HUES64 (cell line): ENCODE measurements around the gene ZNF593OS.
A peak's percentile ranks its signal among the peaks of the same experiment; 100 is the strongest.

ENCODE experiments used
- H3K27ac ChIP-seq: 2 replicates; pipeline ENCODE4 v1.7.0; 2013; ENCODE audit warnings: low read depth, low read length, inconsistent platforms
- H3K27me3 ChIP-seq: 2 replicates; pipeline ENCODE4 v1.6.1; 2013; ENCODE audit warnings: mild to moderate bottlenecking, low read length; ENCODE audit not compliant: insufficient read depth
- H3K36me3 ChIP-seq: 2 replicates; pipeline ENCODE4 v1.6.1; 2013; ENCODE audit warnings: mild to moderate bottlenecking, low read length; ENCODE audit not compliant: insufficient read depth
- H3K4me1 ChIP-seq: 2 replicates; pipeline ENCODE4 v1.6.1; 2013; ENCODE audit warnings: mild to moderate bottlenecking, low read length, moderate library complexity; ENCODE audit not compliant: insufficient read depth
- H3K4me3 ChIP-seq: 2 replicates; pipeline ENCODE4 v1.5.1; 2013; ENCODE audit warnings: mild to moderate bottlenecking, low read length, moderate library complexity
- H3K9ac ChIP-seq: 2 replicates; pipeline ENCODE4 v1.6.1; 2013; ENCODE audit warnings: mild to moderate bottlenecking, low read depth, low read length
- H3K9me3 ChIP-seq: 2 replicates; pipeline ENCODE4 v1.6.1; 2013; ENCODE audit warnings: low read depth, low read length; ENCODE audit not compliant: insufficient read depth
- WGBS: fragments of 150-250, 120-280 bp; methylation state at CpG from one replicate; pipeline ENCODE4 v1.1.7; 2013; ENCODE audit warnings: missing lambda C conversion rate; 5-methylcytosine and 5-hydroxymethylcytosine counted together

The ZNF593OS gene

DNA sequence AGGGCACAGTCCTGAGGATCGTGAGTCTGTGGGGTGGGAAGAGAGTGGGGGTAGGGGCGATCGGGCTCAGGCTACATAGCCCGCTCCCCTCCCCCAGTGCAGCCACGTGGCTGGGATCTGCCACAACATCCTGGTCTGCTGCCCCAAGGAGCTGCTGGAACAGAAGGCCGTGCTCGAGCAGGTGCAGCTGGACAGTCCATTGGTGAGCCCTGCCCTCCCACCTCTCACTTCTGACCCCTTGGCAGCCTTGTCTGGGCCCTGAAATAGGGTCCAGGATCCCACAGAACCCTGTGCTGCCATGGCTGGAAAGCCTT is 10.7 kb upstream of the ZNF593OS start:
- Histone ChIP-seq H3K36me3 (peaks cover 24% of the 10 kb centered on the region), H3K9me3 (no peaks in the 10 kb centered on the region), H3K27me3 (no peaks in the 10 kb centered on the region), H3K4me3 (no peak overlapping the region), H3K27ac (no peak overlapping the region), H3K4me1 (no peaks in the 10 kb centered on the region), H3K9ac (no peak overlapping the region)
- 87% methylated on average over 7 of the region's 7 CpGs for WGBS

DNA sequence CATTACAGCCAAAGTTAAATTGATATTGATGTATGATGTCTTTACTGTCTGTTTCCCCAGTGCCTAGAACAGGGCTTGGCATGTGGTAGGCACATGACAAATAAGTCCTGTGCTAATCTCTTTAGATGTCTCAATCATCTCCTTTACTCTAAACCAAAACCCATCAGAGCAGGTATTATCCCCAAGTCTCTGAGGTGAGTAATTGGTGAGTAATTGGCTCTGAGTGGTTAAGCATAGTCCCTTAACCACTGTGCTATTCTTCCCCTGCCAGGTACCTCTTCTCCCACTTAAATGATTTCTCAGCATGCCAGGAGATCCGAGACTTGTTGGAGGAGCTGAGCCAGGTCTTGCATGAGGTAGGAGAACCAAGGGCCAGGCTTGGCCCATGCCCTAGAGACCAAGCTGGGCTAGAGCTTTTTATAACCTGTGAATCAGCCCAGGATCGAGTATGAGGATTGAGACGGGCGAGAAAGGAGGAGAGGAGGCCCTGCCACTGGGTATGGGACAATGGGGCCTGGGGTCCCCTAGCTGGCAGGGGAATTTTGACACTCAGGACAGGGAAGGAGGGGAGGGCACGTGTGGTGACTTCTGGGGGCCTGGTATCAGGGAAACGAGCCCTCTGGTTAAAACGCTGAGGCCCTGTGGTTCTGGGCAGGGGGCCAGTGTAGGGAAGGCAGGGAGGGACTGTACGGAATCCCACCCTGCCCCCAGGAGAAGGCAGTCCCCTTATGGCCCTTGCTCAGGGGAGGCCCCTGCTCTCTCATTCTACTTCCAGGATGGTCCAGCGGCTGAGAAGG is 10.2 kb upstream of the ZNF593OS start:
- Histone ChIP-seq H3K27ac (no peak overlapping the region), H3K9ac (no peak overlapping the region), H3K27me3 (no peaks in the 10 kb centered on the region), H3K36me3 (peaks cover 24% of the 10 kb centered on the region), H3K4me3 (no peak overlapping the region), H3K4me1 (no peaks in the 10 kb centered on the region), H3K9me3 (no peaks in the 10 kb centered on the region)
- 90% methylated on average over 9 of the region's 9 CpGs for WGBS

DNA sequence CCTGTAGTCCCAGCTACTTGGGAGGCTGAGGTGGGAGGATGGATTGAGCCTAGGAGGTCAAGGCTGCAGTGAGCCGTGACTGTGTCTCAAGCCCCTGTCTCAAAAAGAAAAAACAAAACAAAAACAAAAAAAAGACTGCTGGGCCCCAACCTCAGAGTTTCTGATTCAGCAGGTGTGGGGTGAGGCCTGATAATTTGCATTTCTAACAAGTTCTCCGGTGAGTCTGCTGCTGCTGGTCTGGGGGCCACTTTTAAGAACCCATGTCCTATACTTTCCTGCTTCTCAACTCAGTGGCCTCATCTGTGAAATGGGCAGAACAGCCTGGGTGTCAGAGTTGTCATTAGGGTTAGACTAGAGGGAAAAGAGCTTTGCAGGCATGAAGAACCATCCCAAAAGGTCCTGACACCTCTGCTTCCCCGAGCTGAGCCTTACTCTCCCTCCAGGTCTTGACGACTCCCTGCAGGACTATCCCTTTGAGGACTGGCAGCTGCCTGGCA is 8.4 kb upstream of the ZNF593OS start:
- Histone ChIP-seq H3K36me3 (peaks cover 23% of the 10 kb centered on the region), H3K4me1 (no peaks in the 10 kb centered on the region), H3K9ac (no peak overlapping the region), H3K27ac (no peak overlapping the region), H3K27me3 (no peaks in the 10 kb centered on the region), H3K9me3 (no peaks in the 10 kb centered on the region), H3K4me3 (no peak overlapping the region)
- 87% methylated on average over 3 of the region's 4 CpGs for WGBS

GRCh38 chr1:26177182-26177684 is 5.6 kb upstream of the ZNF593OS start, which contains the start of gene CNKSR1:
Gene CNKSR1, plus strand, starts transcription at chr1:26177491. Its CDS starts 57 bp downstream, at chr1:26177548.
- Histone ChIP-seq H3K9ac (peak within 1 kb of the TSS; percentile 53), H3K9me3 (no peaks in the 10 kb centered on the region), H3K27me3 (no peaks in the 10 kb centered on the region), H3K4me3 (peak within 1 kb of the TSS; percentile 52), H3K27ac (no peak within 1 kb of the TSS; the same call in 1 of the 2 replicates), H3K4me1 (no peaks in the 10 kb centered on the region), H3K36me3 (peaks cover 8% of the 10 kb centered on the region; the same call in 1 of the 2 replicates)
- WGBS: 12% methylated on average over 21 of the region's 21 CpGs

- H3K27ac ChIP-seq: no peak overlapping the region
- H3K4me1 ChIP-seq: no peaks in the 10 kb centered on the region; the same call in 1 of the 2 replicates
- H3K27me3 ChIP-seq: no peaks in the 10 kb centered on the region
- H3K4me3 ChIP-seq: no peak overlapping the region
- H3K36me3 ChIP-seq: peaks cover 7% of the 10 kb centered on the region
- H3K9ac ChIP-seq: no peak overlapping the region
- WGBS: 92% methylated on average over 8 of the region's 8 CpGs
- H3K9me3 ChIP-seq: no peaks in the 10 kb centered on the region
These were observed 3.7 kb upstream of the ZNF593OS start for GRCh38 chr1:26175346-26175745.

DNA sequence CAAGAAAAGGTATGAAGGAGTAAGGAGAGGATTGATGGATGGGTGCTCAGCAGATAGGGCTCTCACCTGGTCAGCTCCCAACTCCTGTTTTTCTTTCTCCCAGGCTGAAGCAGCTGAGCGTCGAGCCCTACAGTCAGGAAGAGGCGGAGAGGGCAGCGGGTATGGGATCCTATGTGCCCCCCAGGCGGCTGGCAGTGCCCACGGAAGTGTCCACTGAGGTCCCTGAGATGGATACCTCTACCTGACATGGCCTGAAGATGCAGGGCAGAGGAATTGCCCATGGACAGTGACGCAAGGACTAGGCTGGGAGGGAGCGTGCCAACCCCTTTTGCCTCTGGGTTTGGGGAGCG is 1.2 kb downstream of the ZNF593OS start:
- Histone ChIP-seq H3K27ac (no peak overlapping the region), H3K27me3 (peaks cover 14% of the 10 kb centered on the region), H3K36me3 (peaks cover 5% of the 10 kb centered on the region), H3K9ac (peak overlapping the region; percentile 83), H3K4me3 (peak overlapping the region; percentile 85), H3K9me3 (no peaks in the 10 kb centered on the region), H3K4me1 (peaks cover 18% of the 10 kb centered on the region)
- 80% methylated on average over 9 of the region's 9 CpGs for WGBS

DNA sequence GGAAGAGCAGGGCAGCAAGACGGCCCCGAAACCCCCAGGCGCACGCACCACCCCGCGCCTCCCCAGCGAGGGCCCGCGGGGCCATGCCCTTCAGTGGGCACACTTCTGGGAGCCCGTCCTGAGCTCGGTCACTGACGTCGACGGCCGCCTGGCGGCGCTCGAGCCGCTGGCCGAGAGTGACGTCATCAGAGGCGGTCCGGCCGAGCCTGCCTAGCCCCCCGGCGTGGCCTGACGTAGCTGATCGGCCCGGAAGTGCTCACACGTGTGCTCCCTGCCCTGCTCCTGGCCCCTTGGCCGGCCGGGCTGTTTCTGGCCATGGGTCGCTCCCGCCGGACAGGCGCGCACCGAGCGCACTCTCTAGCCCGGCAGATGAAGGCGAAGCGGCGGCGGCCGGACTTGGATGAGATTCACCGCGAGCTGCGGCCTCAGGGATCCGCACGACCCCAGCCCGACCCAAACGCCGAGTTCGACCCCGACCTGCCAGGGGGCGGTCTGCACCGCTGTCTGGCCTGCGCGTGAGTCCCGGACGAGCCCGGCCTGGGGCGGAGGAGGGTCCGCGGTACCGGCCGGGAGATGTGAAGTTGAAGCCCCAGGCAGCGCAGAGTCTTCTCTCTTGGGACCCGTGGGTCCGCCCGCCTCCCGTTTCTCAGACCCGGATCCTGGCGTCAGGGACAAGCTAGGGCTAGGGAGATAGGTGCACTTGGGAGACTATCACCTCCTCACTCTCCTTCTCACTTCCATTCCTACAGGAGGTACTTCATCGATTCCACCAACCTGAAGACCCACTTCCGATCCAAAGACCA is 1.8 kb downstream of the ZNF593OS start, which contains the start of gene ZNF593:
Gene ZNF593, plus strand, starts transcription at position 240 of the 803 bp plus-strand sequence. Its CDS starts 76 bp downstream, at position 316.
- Histone ChIP-seq H3K4me3 (peak within 1 kb of the TSS; percentile 85), H3K27me3 (peaks cover 19% of the 10 kb centered on the region), H3K27ac (peak within 1 kb of the TSS; percentile 42), H3K4me1 (peaks cover 23% of the 10 kb centered on the region), H3K36me3 (peaks cover 5% of the 10 kb centered on the region), H3K9ac (peak within 1 kb of the TSS; percentile 83), H3K9me3 (no peaks in the 10 kb centered on the region)
- WGBS: under 1% methylated on average over 74 of the region's 76 CpGs

- Histone ChIP-seq H3K4me1 (peaks cover 23% of the 10 kb centered on the region), H3K9ac (no peak overlapping the region), H3K9me3 (no peaks in the 10 kb centered on the region), H3K27me3 (peaks cover 25% of the 10 kb centered on the region), H3K4me3 (peak overlapping the region; percentile 85), H3K27ac (no peak overlapping the region), H3K36me3 (peaks cover 5% of the 10 kb centered on the region)
- 70% methylated on average over 4 of the region's 4 CpGs for WGBS
These were observed 2.5 kb downstream of the ZNF593OS start for GRCh38 chr1:26169198-26169554.

GRCh38 chr1:26168410-26169197 is 3.0 kb downstream of the ZNF593OS start, which contains the start of gene C1orf232:
Gene C1orf232, minus strand, starts transcription at chr1:26168963. Its CDS starts 464 bp downstream, at chr1:26168499.
- Histone ChIP-seq H3K9ac (peak within 1 kb of the TSS; percentile 83), H3K9me3 (no peaks in the 10 kb centered on the region), H3K27ac (peak within 1 kb of the TSS; percentile 42; the same call in 1 of the 2 replicates), H3K4me1 (peaks cover 23% of the 10 kb centered on the region), H3K27me3 (peaks cover 31% of the 10 kb centered on the region), H3K4me3 (peak within 1 kb of the TSS; percentile 85), H3K36me3 (peaks cover 5% of the 10 kb centered on the region)
- WGBS: 77% methylated on average over 5 of the region's 5 CpGs

DNA sequence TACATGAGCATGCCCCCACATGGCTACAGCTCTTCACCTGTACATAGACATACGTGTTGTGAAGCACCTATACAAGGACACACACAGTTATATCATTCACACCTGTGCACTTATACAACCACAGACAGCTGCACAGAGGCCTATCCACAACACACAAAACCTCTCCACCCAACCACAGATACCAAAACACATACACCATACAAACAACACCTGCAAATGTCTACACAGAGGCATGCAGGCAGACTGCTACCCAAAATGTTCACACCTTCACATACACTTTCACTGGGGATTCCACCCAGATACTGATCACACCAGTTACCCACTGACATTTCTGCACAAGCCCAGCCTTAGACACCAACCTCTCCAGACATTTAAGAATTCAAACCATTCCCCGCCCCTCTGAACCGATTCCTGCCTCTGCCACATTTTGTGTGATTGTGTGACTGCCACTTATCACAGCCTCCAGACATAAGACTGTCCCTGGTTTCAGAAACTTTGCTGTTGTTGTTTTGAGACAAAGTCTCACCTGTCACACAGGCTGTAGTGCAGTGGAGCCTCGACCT is 4.8 kb downstream of the ZNF593OS start:
- H3K4me3 ChIP-seq: no peak overlapping the region
- no peak overlapping the region for H3K27ac ChIP-seq
- 96% methylated on average over 4 of the region's 4 CpGs for WGBS
- H3K9me3 ChIP-seq: no peaks in the 10 kb centered on the region
- peaks cover 23% of the 10 kb centered on the region for H3K4me1 ChIP-seq
- H3K36me3 ChIP-seq: peaks cover 5% of the 10 kb centered on the region
- H3K27me3 ChIP-seq: peaks cover 48% of the 10 kb centered on the region
- no peak overlapping the region for H3K9ac ChIP-seq
